PC-9 (cell line): ENCODE measurements around the gene CFAP210.
"Not testable (repeated sequence)": the region's sequence is repeated elsewhere in the genome, so short reads cannot be mapped to it uniquely, and the experiment has no call there.

Source experiments
- EZH2 ChIP-seq: fragments of 200-600 bp; sonication (generic); IDR thresholded peaks from 2 replicates; pipeline ENCODE4 v1.8.0; 2017; ENCODE audit warnings: antibody characterized with exemption, low read depth
- TF ChIP-seq, protein P1 (sequence below): fragments of 200-600 bp; sonication (generic); conservative IDR thresholded peaks from 2 replicates; pipeline ENCODE4 v1.6.1; 2017; ENCODE audit warnings: mixed run types, antibody characterized with exemption, mild to moderate bottlenecking, moderate library complexity

GRCh38 chr2:169596546-169596945 lies 97.7 kb downstream of the CFAP210 start:
- TF ChIP-seq, protein P1, sequence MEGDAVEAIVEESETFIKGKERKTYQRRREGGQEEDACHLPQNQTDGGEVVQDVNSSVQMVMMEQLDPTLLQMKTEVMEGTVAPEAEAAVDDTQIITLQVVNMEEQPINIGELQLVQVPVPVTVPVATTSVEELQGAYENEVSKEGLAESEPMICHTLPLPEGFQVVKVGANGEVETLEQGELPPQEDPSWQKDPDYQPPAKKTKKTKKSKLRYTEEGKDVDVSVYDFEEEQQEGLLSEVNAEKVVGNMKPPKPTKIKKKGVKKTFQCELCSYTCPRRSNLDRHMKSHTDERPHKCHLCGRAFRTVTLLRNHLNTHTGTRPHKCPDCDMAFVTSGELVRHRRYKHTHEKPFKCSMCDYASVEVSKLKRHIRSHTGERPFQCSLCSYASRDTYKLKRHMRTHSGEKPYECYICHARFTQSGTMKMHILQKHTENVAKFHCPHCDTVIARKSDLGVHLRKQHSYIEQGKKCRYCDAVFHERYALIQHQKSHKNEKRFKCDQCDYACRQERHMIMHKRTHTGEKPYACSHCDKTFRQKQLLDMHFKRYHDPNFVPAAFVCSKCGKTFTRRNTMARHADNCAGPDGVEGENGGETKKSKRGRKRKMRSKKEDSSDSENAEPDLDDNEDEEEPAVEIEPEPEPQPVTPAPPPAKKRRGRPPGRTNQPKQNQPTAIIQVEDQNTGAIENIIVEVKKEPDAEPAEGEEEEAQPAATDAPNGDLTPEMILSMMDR: not testable (repeated sequence)
- not testable (repeated sequence) for TF ChIP-seq EZH2
